Activated CD8-positive, alpha-beta memory T cell treated with anti-CD3 and anti-CD28 coated beads, Interleukin-2, amount 50 U/mL, for 4 hours (primary cell): Measurements from ENCODE around the gene AKT3.
A peak's percentile ranks its signal among the peaks of the same experiment; 100 is the strongest.
"Not testable (repeated sequence)": the region's sequence is repeated elsewhere in the genome, so short reads cannot be mapped to it uniquely, and the experiment has no call there.

Experiments
- DNase-seq: peaks from one replicate; pipeline ENCODE4 v3.0.0-alpha.2; 2020

AKT3 gene

GRCh38 chr1:243680860-243681259 is 169.2 kb downstream of the AKT3 start:
- no peak for DNase-seq

DNA sequence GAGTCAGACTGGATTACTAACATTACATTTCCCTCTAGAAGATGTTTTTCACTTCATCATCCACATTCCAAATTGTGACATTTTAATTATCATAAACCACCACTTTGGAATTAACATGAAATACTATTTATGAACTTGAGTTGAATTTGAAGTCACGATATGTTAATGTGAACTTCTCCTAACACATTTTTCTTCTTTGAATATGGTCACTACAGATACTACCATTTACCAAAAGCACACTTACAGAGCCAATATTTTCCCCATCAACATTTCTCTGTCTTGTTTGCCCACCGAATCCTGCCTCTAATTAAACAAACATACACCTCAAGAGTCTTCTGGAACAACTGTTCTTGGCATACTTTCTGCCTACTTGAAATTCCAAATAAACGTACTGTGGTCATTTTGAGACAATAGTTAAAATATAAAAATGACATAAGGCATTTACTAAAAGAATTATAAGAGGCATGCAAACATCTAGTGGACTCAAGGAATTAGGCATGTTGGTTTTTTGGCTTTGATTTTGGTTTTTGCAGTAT is 177.4 kb downstream of the AKT3 start:
- no peak for DNase-seq

- no peak for DNase-seq
Measured at GRCh38 chr1:243667591-243667990, 182.5 kb downstream of the AKT3 start.

GRCh38 chr1:243667133-243667532 is 182.9 kb downstream of the AKT3 start:
- no peak for DNase-seq

- no peak for DNase-seq
Measured at GRCh38 chr1:243663651-243664050, 186.4 kb downstream of the AKT3 start.

GRCh38 chr1:243662169-243662568 is 187.9 kb downstream of the AKT3 start:
- not testable (repeated sequence) for DNase-seq

- no peak for DNase-seq
Measured at GRCh38 chr1:243658594-243659105, 191.4 kb downstream of the AKT3 start.

DNA sequence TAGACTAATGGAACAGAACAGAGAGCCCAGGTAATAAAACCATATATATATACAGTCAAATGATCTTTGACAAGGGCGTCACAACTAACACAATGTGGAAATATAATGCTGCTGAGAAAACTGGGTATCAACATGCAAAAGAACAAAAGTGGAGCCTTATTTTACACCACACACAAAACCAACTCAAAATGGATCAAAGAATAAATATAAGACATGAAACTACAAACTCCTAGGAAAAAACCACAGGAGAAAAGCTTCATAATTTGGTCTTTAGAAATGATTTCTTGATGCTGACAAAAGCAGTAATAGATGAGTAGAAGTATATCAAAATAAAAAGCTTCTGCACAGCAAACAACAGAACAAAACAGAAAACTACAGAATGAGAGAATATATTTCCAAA is 192.2 kb downstream of the AKT3 start:
- no peak for DNase-seq

DNA sequence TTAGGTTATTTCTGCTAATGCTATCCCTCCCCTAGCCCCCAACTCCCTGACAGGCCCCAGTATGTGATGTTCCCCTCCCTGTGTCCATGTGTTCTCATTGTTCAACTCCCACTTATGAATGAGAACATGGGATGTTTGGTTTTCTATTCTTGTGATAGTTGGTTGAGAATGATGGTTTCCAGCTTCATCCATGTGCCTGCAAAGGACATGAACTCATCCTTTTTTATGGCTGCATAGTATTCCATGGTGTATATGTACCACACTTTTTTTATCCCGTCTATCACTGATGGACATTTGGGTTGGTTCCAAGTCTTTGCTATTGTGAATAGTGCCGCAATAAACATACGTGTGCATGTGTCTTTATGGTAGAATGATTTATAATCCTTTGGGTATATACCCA is 200.5 kb downstream of the AKT3 start:
- not testable (repeated sequence) for DNase-seq

DNA sequence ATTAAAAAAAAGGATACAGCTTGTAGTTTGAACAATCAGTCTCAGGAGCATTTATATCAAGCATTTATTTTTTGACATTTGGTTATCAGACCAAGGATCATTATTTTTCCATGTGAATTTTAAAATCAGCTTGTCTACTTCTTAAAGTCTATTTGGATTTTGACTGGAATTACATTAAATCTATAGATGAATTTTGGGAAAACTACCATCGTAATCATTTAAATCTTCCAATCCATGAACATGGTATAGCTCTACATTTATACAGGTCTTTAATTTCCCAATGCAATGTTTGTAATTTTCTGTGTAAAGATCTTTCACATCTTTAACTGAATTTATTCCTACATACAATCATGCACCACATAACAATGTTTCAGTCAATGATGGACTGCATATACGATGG is 203.2 kb downstream of the AKT3 start:
- DNase-seq: no peak

DNA sequence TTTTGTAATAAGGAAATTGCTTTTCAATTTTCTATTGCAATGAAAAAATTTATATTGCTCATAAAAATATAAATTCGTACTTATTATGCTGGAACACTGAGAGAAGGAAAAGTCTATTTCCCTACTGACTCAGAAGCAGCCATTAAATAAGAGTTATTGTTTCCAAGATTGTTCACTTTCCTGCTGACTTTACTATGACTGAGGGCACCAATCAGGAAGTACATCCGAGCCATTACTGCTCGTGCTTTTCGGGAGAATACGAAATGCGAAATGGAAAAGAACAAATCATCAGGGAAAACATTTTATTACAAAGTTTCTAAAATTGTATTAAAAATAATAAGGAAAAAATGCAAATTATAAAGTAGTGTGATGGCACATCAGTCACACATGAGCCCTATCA is 204.8 kb downstream of the AKT3 start:
- DNase-seq: no peak

DNA sequence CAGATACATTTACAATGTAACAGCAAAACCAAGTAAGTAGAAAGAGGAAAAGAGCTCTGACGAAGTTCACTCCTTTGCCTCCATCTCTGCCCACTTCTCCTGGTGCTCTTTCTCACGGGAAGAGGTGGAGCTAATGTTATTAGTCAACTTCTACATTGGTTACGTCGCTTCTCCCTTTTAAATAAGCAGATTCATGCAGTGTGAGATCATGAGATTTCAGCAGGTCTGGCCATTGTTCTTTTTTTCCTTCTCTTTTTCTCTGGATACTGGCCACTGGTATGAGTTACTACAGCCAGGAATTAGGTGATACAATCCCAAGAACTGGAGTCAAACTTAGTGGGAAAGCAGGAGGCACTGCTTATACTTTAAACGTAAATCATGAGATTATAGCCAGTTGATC is 207.1 kb downstream of the AKT3 start:
- no peak for DNase-seq

GRCh38 chr1:243639027-243639658 is 210.9 kb downstream of the AKT3 start:
- DNase-seq: no peak

GRCh38 chr1:243638186-243638585 is 211.9 kb downstream of the AKT3 start:
- no peak for DNase-seq

DNA sequence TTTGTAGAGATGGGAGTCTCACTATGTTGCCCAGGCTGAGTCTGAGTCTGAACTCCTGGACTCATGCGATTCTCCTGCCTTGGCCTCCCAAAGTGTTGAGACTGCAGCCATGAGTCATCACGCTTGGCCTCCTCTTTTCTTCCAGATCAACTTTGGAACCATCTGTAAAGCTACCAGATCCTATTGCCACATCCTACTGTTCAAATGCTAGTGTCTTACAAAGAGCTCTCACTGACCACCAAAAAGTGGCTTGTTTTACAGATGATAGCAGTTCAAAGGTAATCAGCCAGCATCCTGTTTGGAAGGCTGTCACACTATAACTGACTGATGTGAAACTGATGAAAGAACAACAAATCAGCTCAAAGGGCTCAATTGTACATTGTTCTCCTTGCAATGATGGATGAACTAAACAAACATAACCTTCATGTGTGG is 221.6 kb downstream of the AKT3 start:
- no peak for DNase-seq

DNA sequence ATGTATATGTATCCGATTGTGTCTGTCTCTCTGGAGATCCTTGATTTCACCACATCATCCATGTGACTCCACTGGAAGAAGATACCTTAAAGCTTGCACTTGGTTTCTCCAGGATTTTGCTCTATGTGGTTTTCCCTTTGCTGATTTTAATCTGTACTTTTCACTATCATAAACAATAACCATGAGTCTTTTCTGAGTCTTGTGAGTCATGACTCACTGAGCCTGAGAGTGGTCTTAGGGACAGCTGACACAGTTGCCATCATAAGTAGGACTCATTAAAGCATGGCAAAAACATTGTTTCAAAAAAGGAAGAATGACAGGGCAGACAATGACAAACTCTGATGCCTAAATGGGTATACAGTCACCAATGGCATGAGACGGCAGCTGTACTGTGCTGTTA is 226.2 kb downstream of the AKT3 start:
- no peak for DNase-seq

- DNase-seq: no peak
Measured at GRCh38 chr1:243621973-243622372, 228.1 kb downstream of the AKT3 start.

DNA sequence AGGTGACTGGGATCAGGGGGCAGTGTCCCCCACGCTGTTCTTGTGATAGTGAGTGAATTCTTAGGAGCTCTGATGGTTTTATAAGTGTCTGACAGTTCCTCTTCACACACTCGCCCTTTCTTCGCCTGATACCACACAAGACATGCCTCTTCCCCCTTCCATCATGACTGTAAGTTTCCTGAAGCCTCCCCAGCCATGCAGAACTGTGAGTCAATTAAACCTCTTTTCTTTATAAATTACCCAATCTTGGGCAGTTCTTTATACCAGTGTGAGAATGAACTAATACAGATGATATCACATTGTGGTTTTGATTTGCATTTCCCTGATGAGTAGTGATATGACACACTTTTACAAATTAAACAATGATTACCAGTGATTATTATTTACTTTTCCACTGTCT is 229.9 kb downstream of the AKT3 start:
- DNase-seq: no peak

DNA sequence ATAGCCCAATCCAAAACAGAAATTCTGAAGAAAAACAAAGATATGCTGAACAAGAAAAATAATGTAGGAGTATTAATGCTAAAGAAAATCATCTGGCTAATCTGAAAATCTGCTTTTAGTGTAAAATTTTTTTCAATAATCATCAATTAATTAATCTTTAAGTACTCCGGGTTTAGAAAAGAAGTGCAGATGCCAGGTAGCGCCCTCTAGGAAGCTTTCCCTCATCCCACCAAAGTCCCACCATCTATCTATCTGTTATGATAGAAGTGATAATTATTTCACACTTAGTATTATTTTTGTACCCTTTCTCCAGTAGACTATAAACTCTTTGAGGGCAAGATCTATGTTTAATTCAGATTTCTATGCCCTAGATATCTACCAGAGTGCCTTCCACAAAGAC is 240.3 kb downstream of the AKT3 start:
- no peak for DNase-seq

GRCh38 chr1:243605604-243606003 is 244.4 kb downstream of the AKT3 start:
- no peak for DNase-seq

- no peak for DNase-seq
Measured at GRCh38 chr1:243601720-243602119, 248.3 kb downstream of the AKT3 start.

DNA sequence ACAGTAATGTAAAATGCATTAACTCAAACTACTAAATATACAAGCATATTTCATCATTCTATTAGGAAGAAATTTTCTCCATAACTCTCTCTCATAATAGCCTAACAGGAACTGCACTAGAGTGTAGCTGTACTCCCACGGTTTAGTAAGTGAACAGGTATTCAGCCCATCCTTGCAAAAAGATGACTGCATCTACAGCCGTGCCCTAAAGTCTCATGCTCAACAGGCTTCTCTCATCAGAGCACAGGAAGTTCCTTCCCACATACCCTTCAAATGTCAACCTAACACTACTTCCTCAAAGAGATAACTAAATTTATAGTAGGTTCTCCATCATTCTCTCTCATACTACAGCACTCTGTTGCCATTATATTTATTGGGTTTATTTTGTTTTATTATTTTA is 251.6 kb downstream of the AKT3 start:
- DNase-seq: peak; percentile 33

DNA sequence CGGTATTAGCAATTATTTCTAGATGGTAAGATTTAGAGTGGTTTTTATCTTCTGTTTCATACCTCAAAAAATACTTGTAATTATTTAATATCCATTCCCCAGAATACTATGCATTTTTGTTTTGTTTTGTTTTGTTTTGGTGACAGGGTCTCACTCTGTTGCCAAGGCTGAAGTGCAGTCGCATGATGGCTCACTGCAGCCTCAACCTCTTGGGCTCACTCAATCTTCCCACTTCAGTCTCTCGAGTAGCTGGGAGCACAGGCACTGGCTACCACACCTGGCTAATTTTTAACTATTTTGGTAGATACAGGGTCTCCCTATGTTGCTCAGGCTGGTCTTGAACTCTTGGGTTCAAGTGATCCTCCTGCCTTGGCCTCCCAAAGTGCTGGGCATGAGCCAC is 252.7 kb downstream of the AKT3 start:
- no peak for DNase-seq

- DNase-seq: peak; percentile 18
Measured at GRCh38 chr1:243596431-243597062, 253.5 kb downstream of the AKT3 start.
